ENCODE measurements around the gene WASL.

GRCh38 chr7:123695944-123696677 lies 52.7 kb downstream of the WASL start:
- TF ChIP-seq GATA2 (IDR thresholded peaks at IDR 0.05; ENCODE audit: low read depth, low read length) (no peak), GATA3 (IDR thresholded peaks at IDR 0.05; ENCODE audit: low read depth, low read length) (no peak)
